ENCODE data around the gene SYDE1.

SYDE1 gene

DNA sequence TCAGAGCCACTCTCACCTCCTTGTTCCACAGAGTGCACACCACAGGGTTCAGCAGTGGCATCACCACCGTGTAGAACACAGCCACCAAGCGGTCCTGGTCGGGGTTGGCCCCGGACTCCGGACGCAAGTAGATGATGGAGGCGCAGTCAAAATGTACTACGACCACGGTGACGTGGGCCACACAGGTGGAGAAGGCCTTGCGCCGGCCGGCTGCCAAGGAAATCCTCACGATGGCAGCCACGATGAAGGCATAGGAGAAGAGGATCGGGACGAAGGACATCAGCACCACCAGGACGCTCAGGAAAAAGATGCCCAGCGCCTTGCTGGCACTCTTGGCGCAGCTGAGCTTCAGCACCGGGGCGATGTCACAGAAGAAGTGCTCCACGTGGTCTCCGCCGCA is 33.9 kb downstream of the SYDE1 start:
- peaks cover 5% of the 10 kb centered on the region for H3K4me1 ChIP-seq
- H3K9me3 ChIP-seq (ENCODE audit: control insufficient read depth, low read length), result no peaks in the 10 kb centered on the region
- H3K36me3 ChIP-seq (ENCODE audit: control insufficient read depth, insufficient read depth, low read length), result no peaks in the 10 kb centered on the region
- no peak overlapping the region for H3K27ac ChIP-seq
- H3K4me3 ChIP-seq (ENCODE audit: low read depth, low read length), result no peak overlapping the region
- no peaks in the 10 kb centered on the region for H3K79me2 ChIP-seq
- no peak overlapping the region for H3K9ac ChIP-seq
- H3K4me2 ChIP-seq (ENCODE audit: low read length), result no peak overlapping the region
- H2AFZ ChIP-seq, result no peak overlapping the region
- H3K27me3 ChIP-seq (ENCODE audit: control insufficient read depth, insufficient read depth, low read length), result no peaks in the 10 kb centered on the region
- TF ChIP-seq, protein P1, sequence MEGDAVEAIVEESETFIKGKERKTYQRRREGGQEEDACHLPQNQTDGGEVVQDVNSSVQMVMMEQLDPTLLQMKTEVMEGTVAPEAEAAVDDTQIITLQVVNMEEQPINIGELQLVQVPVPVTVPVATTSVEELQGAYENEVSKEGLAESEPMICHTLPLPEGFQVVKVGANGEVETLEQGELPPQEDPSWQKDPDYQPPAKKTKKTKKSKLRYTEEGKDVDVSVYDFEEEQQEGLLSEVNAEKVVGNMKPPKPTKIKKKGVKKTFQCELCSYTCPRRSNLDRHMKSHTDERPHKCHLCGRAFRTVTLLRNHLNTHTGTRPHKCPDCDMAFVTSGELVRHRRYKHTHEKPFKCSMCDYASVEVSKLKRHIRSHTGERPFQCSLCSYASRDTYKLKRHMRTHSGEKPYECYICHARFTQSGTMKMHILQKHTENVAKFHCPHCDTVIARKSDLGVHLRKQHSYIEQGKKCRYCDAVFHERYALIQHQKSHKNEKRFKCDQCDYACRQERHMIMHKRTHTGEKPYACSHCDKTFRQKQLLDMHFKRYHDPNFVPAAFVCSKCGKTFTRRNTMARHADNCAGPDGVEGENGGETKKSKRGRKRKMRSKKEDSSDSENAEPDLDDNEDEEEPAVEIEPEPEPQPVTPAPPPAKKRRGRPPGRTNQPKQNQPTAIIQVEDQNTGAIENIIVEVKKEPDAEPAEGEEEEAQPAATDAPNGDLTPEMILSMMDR (IDR thresholded peaks at IDR 0.05), result no peak

DNA sequence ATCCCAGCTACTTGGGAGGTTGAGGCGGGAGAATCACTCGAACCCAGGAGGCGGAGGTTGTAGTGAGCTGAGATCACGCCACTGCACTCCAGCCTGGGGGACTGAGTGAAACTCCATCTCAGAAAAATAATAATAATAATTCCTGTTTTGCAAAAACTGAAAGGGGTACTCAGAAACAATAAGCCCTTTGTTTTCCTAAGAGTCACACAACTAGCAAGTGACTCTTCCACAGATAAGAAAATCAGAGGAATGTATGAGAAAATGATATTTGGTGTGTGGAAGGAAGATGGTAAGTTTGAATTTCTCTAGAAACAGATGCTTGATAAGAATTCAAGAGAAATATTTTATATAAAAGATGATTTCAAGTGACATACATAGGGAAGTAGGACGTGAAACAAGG is 35.1 kb downstream of the SYDE1 start:
- Histone ChIP-seq H2AFZ (no peak overlapping the region), H3K27me3 (ENCODE audit: control insufficient read depth, insufficient read depth, low read length) (no peaks in the 10 kb centered on the region), H3K4me2 (ENCODE audit: low read length) (no peak overlapping the region), H3K4me3 (ENCODE audit: low read depth, low read length) (no peak overlapping the region), H3K9me3 (ENCODE audit: control insufficient read depth, low read length) (no peaks in the 10 kb centered on the region), H3K79me2 (no peaks in the 10 kb centered on the region), H3K9ac (no peak overlapping the region), H3K27ac (no peak overlapping the region), H3K36me3 (ENCODE audit: control insufficient read depth, insufficient read depth, low read length) (no peaks in the 10 kb centered on the region), H3K4me1 (no peaks in the 10 kb centered on the region)
- TF ChIP-seq, protein P1 (IDR thresholded peaks at IDR 0.05), result no peak

DNA sequence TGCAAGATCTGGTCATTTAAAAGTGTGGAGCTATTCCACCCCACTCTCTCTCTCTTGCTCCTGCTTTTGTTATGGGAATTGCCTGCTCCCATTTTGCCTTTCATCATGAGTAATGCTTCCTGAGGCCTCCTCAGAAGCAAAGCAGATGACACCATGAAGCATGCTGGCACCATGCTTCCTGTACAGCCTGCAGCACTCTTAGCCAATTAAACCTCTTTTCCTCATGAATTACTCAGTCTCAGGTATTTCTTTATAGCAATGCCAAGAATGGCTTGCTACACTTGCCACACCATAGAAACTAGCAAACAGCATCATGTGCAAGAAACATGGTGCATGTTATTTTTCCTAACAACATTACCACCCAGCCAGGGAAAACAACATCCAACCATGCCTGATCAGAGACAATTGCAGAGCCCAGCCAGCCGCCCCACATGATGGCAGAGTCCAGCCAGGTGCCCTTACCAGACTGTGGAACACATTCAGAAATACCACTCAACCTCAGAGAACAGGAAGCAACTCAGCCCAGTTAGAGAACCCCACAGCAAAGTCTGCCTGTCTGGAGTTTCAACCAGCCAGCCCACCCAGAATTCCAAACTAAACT is 36.9 kb downstream of the SYDE1 start:
- TF ChIP-seq, protein P1 (IDR thresholded peaks at IDR 0.05), result no peak
- no peak overlapping the region for H3K4me3 ChIP-seq (ENCODE audit: low read depth, low read length)

DNA sequence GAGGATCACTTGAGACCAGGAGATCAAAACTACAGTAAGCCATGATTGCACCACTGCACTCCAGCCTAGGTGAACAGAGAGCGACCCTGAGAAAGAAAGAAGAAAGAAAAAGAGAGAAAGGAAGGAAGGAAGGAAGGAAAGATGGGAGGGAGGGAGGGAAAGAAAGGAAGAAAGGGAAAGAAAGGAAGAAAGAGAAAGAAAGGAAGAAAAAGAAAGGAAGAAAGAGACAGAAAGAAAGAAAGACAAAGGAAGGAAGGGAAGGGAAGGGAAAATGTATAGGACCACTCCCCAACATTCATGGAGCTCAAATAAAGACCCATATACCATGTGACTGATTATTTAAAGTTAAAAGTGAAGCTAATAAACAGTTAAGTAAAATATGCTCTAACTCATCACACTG is 39.9 kb downstream of the SYDE1 start:
- Histone ChIP-seq H3K4me3 (ENCODE audit: low read depth, low read length) (no peak overlapping the region), H2AFZ (no peak overlapping the region), H3K9me3 (ENCODE audit: control insufficient read depth, low read length) (no peaks in the 10 kb centered on the region), H3K27me3 (ENCODE audit: control insufficient read depth, insufficient read depth, low read length) (no peaks in the 10 kb centered on the region), H3K27ac (no peak overlapping the region), H3K36me3 (ENCODE audit: control insufficient read depth, insufficient read depth, low read length) (no peaks in the 10 kb centered on the region), H3K4me2 (ENCODE audit: low read length) (no peak overlapping the region), H3K4me1 (no peaks in the 10 kb centered on the region), H3K9ac (no peak overlapping the region), H3K79me2 (no peaks in the 10 kb centered on the region)
- TF ChIP-seq, protein P1 (IDR thresholded peaks at IDR 0.05), result no peak

More for the DNA sequence above, 36.9 kb downstream of the SYDE1 start:
- Histone ChIP-seq H3K9ac (no peak overlapping the region), H3K4me1 (no peaks in the 10 kb centered on the region), H3K36me3 (ENCODE audit: control insufficient read depth, insufficient read depth, low read length) (no peaks in the 10 kb centered on the region), H3K79me2 (no peaks in the 10 kb centered on the region), H3K4me2 (ENCODE audit: low read length) (no peak overlapping the region), H3K27me3 (ENCODE audit: control insufficient read depth, insufficient read depth, low read length) (no peaks in the 10 kb centered on the region), H3K27ac (no peak overlapping the region), H3K9me3 (ENCODE audit: control insufficient read depth, low read length) (no peaks in the 10 kb centered on the region), H2AFZ (no peak overlapping the region)

DNA sequence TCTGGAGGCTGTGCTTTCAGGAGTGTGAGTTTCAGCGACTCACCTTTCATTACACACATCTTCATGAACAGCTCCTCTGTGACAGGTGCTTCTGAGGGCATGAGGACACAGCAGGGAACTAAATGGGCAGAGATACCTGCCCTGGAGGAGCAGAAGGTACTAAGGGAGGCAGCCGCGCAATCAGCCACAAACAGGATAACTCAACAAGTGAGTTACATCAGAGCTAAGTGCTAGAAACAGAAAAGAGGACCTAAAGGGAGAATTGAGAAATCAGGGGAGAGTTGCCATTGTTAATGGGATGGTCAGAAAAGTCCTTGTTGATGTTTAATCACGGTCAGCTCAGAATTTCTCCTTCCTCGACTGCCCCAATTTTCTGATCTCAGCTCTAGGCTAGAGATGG is 42.5 kb downstream of the SYDE1 start:
- Histone ChIP-seq H3K9me3 (ENCODE audit: control insufficient read depth, low read length) (no peaks in the 10 kb centered on the region), H2AFZ (no peak overlapping the region), H3K4me3 (ENCODE audit: low read depth, low read length) (no peak overlapping the region), H3K4me2 (ENCODE audit: low read length) (no peak overlapping the region), H3K27ac (no peak overlapping the region), H3K36me3 (ENCODE audit: control insufficient read depth, insufficient read depth, low read length) (no peaks in the 10 kb centered on the region), H3K79me2 (no peaks in the 10 kb centered on the region), H3K9ac (no peak overlapping the region), H3K4me1 (no peaks in the 10 kb centered on the region), H3K27me3 (ENCODE audit: control insufficient read depth, insufficient read depth, low read length) (no peaks in the 10 kb centered on the region)
- TF ChIP-seq, protein P1 (IDR thresholded peaks at IDR 0.05), result no peak

All from parathyroid adenoma (tissue), 2 donors.